Vagina (tissue), 2 donors: ENCODE results near the gene MXD4.

Source experiments
- CTCF ChIP-seq, 3 experiments: fragments of 450-650 bp in 2 of 3; fragments of 200-600 bp in 1 of 3; sonication (generic) in 1 of 3; IDR thresholded peaks; one replicate each; pipeline ENCODE4 v1.5.1; 2017 to 2019; ENCODE audit warnings: antibody characterized with exemption in 3 of 3, mild to moderate bottlenecking in 2 of 3, moderate library complexity in 2 of 3
- POLR2A ChIP-seq, 2 donors: fragments of 450-650 bp; IDR thresholded peaks; one replicate each; pipeline ENCODE4 v1.6.1; 2017; ENCODE audit warnings: antibody characterized with exemption in 2 of 2, mild to moderate bottlenecking in 2 of 2, moderate library complexity in 2 of 2
- POLR2AphosphoS5 ChIP-seq, 2 donors: sonication (generic); formaldehyde crosslinking; IDR thresholded peaks; one replicate each; pipeline ENCODE4 v1.9.0; 2017; ENCODE audit warnings: antibody characterized with exemption in 2 of 2, mild to moderate bottlenecking in 2 of 2, low read depth in 1 of 2; ENCODE audit not compliant: insufficient read depth in 1 of 2

- no peak for TF ChIP-seq CTCF (IDR thresholded peaks at IDR 0.05)
- no peak for TF ChIP-seq POLR2A (IDR thresholded peaks at IDR 0.05)
- no peak for TF ChIP-seq POLR2AphosphoS5 (IDR thresholded peaks at IDR 0.05; ENCODE audit: insufficient read depth in 1 of 2, low read depth in 1 of 2)
These were observed 28.6 kb upstream of the MXD4 start for GRCh38 chr4:2290488-2290887.
